Measurements from ENCODE around the gene PPP3CA.

The PPP3CA gene

GRCh38 chr4:101050837-101051205 is 296.5 kb downstream of the PPP3CA start:
- no peak for TF ChIP-seq POLR2A (IDR thresholded peaks at IDR 0.05; ENCODE audit: low read depth, low read length)
- FAIRE-seq, result no peak
- no peak for DNase-seq (ENCODE audit: insufficient read length, low spot score)

GRCh38 chr4:101050088-101050836 is 297.1 kb downstream of the PPP3CA start:
- TF ChIP-seq POLR2A (IDR thresholded peaks at IDR 0.05; ENCODE audit: low read depth, low read length), result no peak
- FAIRE-seq, result no peak

GRCh38 chr4:101049549-101050001 is 297.8 kb downstream of the PPP3CA start:
- DNase-seq (ENCODE audit: insufficient read length, low spot score), result no peak
- no peak for TF ChIP-seq POLR2A (IDR thresholded peaks at IDR 0.05; ENCODE audit: low read depth, low read length)
- no peak for FAIRE-seq

More at GRCh38 chr4:101050088-101050836, 297.1 kb downstream of the PPP3CA start:
- DNase-seq (ENCODE audit: insufficient read length, low spot score), result no peak

- DNase-seq (ENCODE audit: insufficient read length, low spot score) (no peak), FAIRE-seq (no peak)
- no peak for TF ChIP-seq POLR2A (IDR thresholded peaks at IDR 0.05; ENCODE audit: low read depth, low read length)
Observed at GRCh38 chr4:101044766-101045165, 302.6 kb downstream of the PPP3CA start.

- FAIRE-seq, result no peak
- no peak for TF ChIP-seq POLR2A (IDR thresholded peaks at IDR 0.05; ENCODE audit: low read depth, low read length)
- DNase-seq (ENCODE audit: insufficient read length, low spot score), result no peak
Observed at GRCh38 chr4:101042847-101043246, 304.5 kb downstream of the PPP3CA start.

GRCh38 chr4:101040776-101041175 is 306.6 kb downstream of the PPP3CA start:
- FAIRE-seq (no peak), DNase-seq (ENCODE audit: insufficient read length, low spot score) (no peak)
- TF ChIP-seq POLR2A (IDR thresholded peaks at IDR 0.05; ENCODE audit: low read depth, low read length), result no peak

GRCh38 chr4:101039367-101039766 is 308.0 kb downstream of the PPP3CA start:
- no peak for TF ChIP-seq POLR2A (IDR thresholded peaks at IDR 0.05; ENCODE audit: low read depth, low read length)
- DNase-seq (ENCODE audit: insufficient read length, low spot score) (no peak), FAIRE-seq (no peak)

GRCh38 chr4:101037938-101038413 is 309.4 kb downstream of the PPP3CA start:
- no peak for FAIRE-seq
- TF ChIP-seq POLR2A (IDR thresholded peaks at IDR 0.05; ENCODE audit: low read depth, low read length), result no peak

GRCh38 chr4:101037249-101037648 is 310.1 kb downstream of the PPP3CA start:
- no peak for FAIRE-seq

More at GRCh38 chr4:101037938-101038413, 309.4 kb downstream of the PPP3CA start:
- DNase-seq (ENCODE audit: insufficient read length, low spot score), result no peak

GRCh38 chr4:101035487-101035886 is 311.8 kb downstream of the PPP3CA start:
- DNase-seq (ENCODE audit: insufficient read length, low spot score) (no peak), FAIRE-seq (no peak)
- no peak for TF ChIP-seq POLR2A (IDR thresholded peaks at IDR 0.05; ENCODE audit: low read depth, low read length)

More at GRCh38 chr4:101037249-101037648, 310.1 kb downstream of the PPP3CA start:
- TF ChIP-seq POLR2A (IDR thresholded peaks at IDR 0.05; ENCODE audit: low read depth, low read length), result no peak
- DNase-seq (ENCODE audit: insufficient read length, low spot score), result no peak

GRCh38 chr4:101033986-101034385 is 313.3 kb downstream of the PPP3CA start:
- TF ChIP-seq POLR2A (IDR thresholded peaks at IDR 0.05; ENCODE audit: low read depth, low read length), result no peak
- DNase-seq (ENCODE audit: insufficient read length, low spot score) (no peak), FAIRE-seq (no peak)

- no peak for TF ChIP-seq POLR2A (IDR thresholded peaks at IDR 0.05; ENCODE audit: low read depth, low read length)
- FAIRE-seq (no peak), DNase-seq (ENCODE audit: insufficient read length, low spot score) (no peak)
Observed at GRCh38 chr4:101032541-101032940, 314.8 kb downstream of the PPP3CA start.

- FAIRE-seq (no peak), DNase-seq (ENCODE audit: insufficient read length, low spot score) (no peak)
- no peak for TF ChIP-seq POLR2A (IDR thresholded peaks at IDR 0.05; ENCODE audit: low read depth, low read length)
Observed at GRCh38 chr4:101031971-101032370, 315.4 kb downstream of the PPP3CA start.

- no peak for TF ChIP-seq POLR2A (IDR thresholded peaks at IDR 0.05; ENCODE audit: low read depth, low read length)
- FAIRE-seq (no peak), DNase-seq (ENCODE audit: insufficient read length, low spot score) (no peak)
Observed at GRCh38 chr4:101028886-101029285, 318.4 kb downstream of the PPP3CA start.

GRCh38 chr4:101027721-101028120 is 319.6 kb downstream of the PPP3CA start:
- TF ChIP-seq POLR2A (IDR thresholded peaks at IDR 0.05; ENCODE audit: low read depth, low read length), result no peak
- DNase-seq (ENCODE audit: insufficient read length, low spot score) (no peak), FAIRE-seq (no peak)
